Activated T-helper 17 cell treated with anti-CD3 and anti-CD28 coated beads, Interleukin-2, amount 50 U/mL, for 72 hours (primary cell): ENCODE data around the gene TMEM214. TPM values are rescaled to one million over a fixed set of nuclear protein-coding genes. Genes with fewer than 3 reads are reported as not detected.

ENCODE experiments used
- ATAC-seq: fragments of 150-1000 bp; cut with Tn5 transposase; replicated peaks from 2 replicates; pipeline ENCODE4 v1.10.0; 2021; ENCODE audit warnings: mild to moderate bottlenecking, moderate library complexity
- H3K27ac Mint-ChIP-seq: one replicate; pipeline ENCODE4 v1.8.0; 2022; ENCODE audit warnings: mixed read lengths
- H3K27me3 Mint-ChIP-seq: one replicate; pipeline ENCODE4 v1.8.0; 2022; ENCODE audit warnings: mixed read lengths
- H3K36me3 Mint-ChIP-seq: one replicate; pipeline ENCODE4 v1.8.0; 2022; ENCODE audit warnings: low read depth, mild to moderate bottlenecking, mixed read lengths
- H3K4me1 Mint-ChIP-seq: one replicate; pipeline ENCODE4 v1.8.0; 2022; ENCODE audit warnings: mixed read lengths
- H3K4me3 Mint-ChIP-seq: one replicate; pipeline ENCODE4 v1.8.0; 2022; ENCODE audit warnings: mild to moderate bottlenecking, mixed read lengths
- H3K9me3 Mint-ChIP-seq: one replicate; pipeline ENCODE4 v1.8.0; 2022; ENCODE audit warnings: mixed read lengths
- total RNA-seq, 2 donors: library from RNA; stranded (reverse); gene quantifications; one replicate each; pipeline ENCODE4 v1.2.3, GENCODE V29; 2022

TMEM214 gene
- total RNA-seq, 2 donors from 2014 or later: 73.3 to 81.5 TPM

DNA sequence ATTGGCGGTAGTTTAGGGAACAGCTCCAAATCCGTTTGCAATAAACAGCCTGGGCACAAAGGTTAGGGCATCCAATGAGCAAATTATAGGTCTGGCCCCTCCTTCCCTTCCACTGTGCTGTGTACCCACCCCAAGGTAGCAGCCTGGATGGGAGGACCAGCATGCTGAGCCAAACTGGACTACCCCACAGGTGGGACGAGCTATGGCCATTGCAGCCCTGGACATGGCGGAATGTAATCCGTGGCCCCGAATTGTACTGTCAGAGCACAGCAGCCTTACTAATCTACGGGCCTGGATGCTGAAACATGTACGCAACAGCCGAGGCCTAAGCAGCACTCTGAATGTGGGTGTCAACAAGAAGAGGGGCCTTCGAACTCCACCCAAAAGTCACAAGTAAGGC is 25.4 kb downstream of the TMEM214 start:
- no peak for ATAC-seq
- Mint-ChIP-seq H3K4me3 (no peak overlapping the region), H3K27me3 (no peaks in the 10 kb centered on the region), H3K9me3 (no peaks in the 10 kb centered on the region), H3K27ac (no peak overlapping the region), H3K36me3 (peaks cover 68% of the 10 kb centered on the region), H3K4me1 (peaks cover 7% of the 10 kb centered on the region)

DNA sequence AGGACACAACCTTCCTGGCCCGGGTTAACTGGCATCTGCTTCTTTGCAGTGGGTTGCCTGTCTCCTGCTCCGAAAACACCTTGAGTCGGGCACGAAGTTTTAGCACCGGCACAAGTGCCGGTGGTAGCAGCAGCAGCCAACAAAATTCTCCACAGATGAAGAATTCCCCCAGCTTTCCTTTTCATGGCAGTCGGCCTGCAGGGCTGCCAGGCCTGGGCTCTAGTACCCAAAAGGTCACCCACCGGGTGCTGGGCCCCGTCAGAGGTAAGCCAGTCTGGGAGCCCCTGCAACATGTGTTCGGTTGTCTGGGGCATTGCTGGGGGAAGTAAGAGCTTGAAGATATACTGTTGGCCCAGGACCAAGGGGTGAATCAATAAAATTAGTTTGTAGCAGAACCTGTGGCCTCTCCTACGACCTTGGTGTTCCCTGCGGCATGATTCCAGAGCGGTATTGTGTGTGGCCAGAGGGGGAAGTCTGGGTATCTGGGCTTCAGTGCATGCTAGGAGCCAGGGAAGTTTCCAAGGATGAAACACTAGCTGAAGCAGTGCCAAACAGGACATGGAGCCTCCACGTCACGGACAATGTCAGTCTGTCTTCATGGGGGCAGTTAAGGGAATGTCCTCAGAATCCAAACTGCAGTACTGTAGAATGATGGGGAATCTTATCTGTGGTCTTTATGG is 26.5 kb downstream of the TMEM214 start:
- Mint-ChIP-seq H3K9me3 (no peaks in the 10 kb centered on the region), H3K27ac (no peak overlapping the region), H3K36me3 (peaks cover 77% of the 10 kb centered on the region), H3K4me3 (no peak overlapping the region), H3K4me1 (peaks cover 7% of the 10 kb centered on the region), H3K27me3 (no peaks in the 10 kb centered on the region)
- no peak for ATAC-seq

- no peak overlapping the region for H3K4me3 Mint-ChIP-seq
- no peaks in the 10 kb centered on the region for H3K27me3 Mint-ChIP-seq
- ATAC-seq: no peak
- peaks cover 10% of the 10 kb centered on the region for H3K4me1 Mint-ChIP-seq
- no peak overlapping the region for H3K27ac Mint-ChIP-seq
- H3K9me3 Mint-ChIP-seq: no peaks in the 10 kb centered on the region
- peaks cover 80% of the 10 kb centered on the region for H3K36me3 Mint-ChIP-seq
Measured at GRCh38 chr2:27060323-27060722, 27.6 kb downstream of the TMEM214 start.

DNA sequence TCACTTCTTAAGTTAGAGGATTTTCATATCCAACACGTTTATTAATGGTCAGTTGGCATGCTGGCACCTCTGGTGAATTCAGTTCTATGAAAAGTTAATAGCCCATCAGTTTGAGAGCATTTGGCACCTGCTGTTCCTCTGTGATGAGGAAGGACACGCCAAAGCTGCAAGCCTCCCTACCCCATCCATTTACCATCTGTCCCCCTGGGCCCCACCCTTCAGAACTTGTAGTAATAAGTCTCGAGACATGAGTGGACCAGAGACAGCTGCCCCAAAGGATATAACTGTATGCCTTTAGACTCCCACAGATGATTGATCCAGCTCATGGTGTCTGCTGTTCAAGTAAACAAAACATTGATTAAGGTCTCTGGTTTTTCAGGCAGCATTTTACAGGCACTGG is 32.4 kb downstream of the TMEM214 start:
- no peaks in the 10 kb centered on the region for H3K9me3 Mint-ChIP-seq
- H3K27ac Mint-ChIP-seq: peak overlapping the region; percentile 27
- H3K4me3 Mint-ChIP-seq: no peak overlapping the region
- ATAC-seq: no peak
- H3K27me3 Mint-ChIP-seq: no peaks in the 10 kb centered on the region
- peaks cover 97% of the 10 kb centered on the region for H3K36me3 Mint-ChIP-seq
- peaks cover 30% of the 10 kb centered on the region for H3K4me1 Mint-ChIP-seq

- ATAC-seq: no peak
- no peaks in the 10 kb centered on the region for H3K9me3 Mint-ChIP-seq
- no peak overlapping the region for H3K4me3 Mint-ChIP-seq
- peaks cover 33% of the 10 kb centered on the region for H3K4me1 Mint-ChIP-seq
- H3K27me3 Mint-ChIP-seq: no peaks in the 10 kb centered on the region
- no peak overlapping the region for H3K27ac Mint-ChIP-seq
- peaks cover 88% of the 10 kb centered on the region for H3K36me3 Mint-ChIP-seq
Measured at GRCh38 chr2:27067385-27067784, 34.6 kb downstream of the TMEM214 start.

DNA sequence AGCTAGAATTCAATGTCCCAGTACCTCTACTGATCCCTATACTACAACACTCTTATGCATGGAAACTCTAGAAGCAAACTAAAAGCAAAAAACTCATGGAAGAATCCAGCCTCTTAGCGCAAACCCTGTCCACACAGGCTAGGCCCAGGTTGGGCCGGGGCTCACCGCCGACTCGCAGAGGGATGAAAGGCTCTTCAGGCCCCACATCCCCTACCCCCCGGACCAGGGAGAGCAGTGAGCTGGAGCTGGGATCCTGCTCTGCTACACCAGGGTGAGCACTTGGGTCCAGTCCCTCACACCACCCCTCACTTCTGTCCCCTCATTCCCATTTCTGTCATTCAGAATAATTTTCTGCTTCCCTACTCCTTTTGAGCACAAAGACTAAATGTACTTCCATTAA is 36.7 kb downstream of the TMEM214 start:
- Mint-ChIP-seq H3K27ac (peak overlapping the region; percentile 81), H3K9me3 (no peaks in the 10 kb centered on the region), H3K36me3 (peaks cover 69% of the 10 kb centered on the region), H3K4me3 (peak overlapping the region; percentile 97), H3K27me3 (no peaks in the 10 kb centered on the region), H3K4me1 (peaks cover 33% of the 10 kb centered on the region)
- ATAC-seq: no peak

GRCh38 chr2:27069961-27070618 is 37.3 kb downstream of the TMEM214 start:
- peak overlapping the region; percentile 97 for H3K4me3 Mint-ChIP-seq
- no peaks in the 10 kb centered on the region for H3K9me3 Mint-ChIP-seq
- H3K4me1 Mint-ChIP-seq: peaks cover 39% of the 10 kb centered on the region
- peaks cover 62% of the 10 kb centered on the region for H3K36me3 Mint-ChIP-seq
- peak overlapping the region; percentile 96 for H3K27ac Mint-ChIP-seq
- ATAC-seq: no peak
- no peaks in the 10 kb centered on the region for H3K27me3 Mint-ChIP-seq

- H3K4me1 Mint-ChIP-seq: peaks cover 34% of the 10 kb centered on the region
- H3K27ac Mint-ChIP-seq: peak overlapping the region; percentile 96
- no peaks in the 10 kb centered on the region for H3K9me3 Mint-ChIP-seq
- ATAC-seq: no peak
- no peaks in the 10 kb centered on the region for H3K27me3 Mint-ChIP-seq
- H3K4me3 Mint-ChIP-seq: peak overlapping the region; percentile 97
- H3K36me3 Mint-ChIP-seq: peaks cover 56% of the 10 kb centered on the region
Measured at GRCh38 chr2:27070653-27071276, 38.0 kb downstream of the TMEM214 start.

DNA sequence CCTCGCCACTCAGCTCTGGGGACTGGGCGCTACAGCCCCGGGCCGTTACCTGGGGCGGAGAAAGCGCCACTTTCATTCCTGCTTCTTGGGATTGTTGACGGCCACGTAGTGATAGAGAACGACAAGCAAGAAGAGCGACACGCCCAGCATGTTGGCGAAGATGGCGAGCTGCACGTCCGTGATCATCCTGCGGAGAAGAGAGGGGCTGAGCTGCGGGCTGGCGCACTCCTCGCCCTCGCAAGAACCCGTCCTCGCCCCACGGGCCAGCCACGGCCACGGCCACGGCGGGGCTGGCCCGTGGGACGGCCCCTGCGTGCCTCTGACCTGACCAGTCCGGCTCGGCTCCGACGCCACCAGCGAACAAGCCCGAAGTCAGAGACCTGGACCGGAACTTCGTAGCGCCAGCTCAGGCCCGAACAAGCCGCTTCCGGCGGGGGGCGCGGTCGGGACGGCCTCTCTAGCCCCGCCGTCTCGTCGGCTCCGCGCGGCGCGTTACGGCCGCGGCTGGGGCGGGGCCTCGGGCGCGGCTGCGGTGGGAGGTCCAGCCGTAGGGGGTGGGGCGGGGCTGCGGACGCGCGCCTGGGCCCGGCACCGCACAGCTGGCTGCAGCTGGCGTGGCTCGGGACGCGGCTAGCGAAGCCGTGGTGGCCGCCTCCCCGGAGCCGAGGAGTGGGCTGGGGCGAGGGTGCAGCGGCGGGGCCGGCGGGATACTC is 38.7 kb downstream of the TMEM214 start, which contains the start of gene OST4:
OST4 (minus strand) TSS at position 378 of the 713 bp plus-strand sequence.
- H3K27ac Mint-ChIP-seq: peak within 1 kb of the TSS; percentile 96

DNA sequence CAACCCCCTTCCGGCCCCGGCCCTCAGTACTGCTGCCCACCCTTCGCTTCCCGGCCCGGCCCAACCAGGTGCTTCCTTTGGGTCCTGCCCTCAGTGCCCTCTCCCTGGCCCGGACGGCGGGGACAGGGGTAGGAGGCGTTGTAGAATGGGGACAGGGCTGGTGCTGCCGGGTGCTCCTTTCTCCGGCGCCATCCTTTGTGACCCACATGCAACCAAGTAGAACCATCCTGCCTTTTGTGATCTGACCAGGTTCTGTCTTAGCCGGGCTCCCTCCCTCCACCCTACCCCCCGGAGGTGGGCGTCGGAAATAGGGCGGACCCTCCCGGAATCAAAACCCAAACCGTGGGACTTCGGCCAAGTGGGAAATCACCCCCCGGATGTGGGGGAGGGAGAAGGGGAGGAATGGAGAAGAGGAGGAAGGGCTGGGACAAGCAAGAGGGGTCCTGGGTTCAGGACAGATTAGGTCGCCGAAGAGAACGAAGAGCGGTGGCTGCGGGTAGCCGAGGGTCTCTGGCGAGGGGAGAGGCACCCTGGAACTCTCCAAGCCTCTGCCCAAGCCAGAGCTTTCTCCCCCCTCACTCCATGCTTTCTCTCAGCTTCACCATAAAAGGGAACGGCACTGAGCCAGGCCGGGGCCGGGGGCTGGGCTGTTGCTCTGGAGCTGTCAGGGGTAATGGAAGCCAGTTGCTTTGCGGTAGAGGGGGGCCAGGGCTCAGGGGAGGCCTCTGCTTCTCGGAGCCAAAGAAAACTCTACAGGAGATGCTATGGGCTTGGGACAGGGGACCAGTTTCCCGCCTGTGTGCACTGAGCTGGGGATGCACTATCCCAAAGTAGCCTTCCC is 39.4 kb downstream of the TMEM214 start:
- ATAC-seq: peak; percentile 31
- H3K36me3 Mint-ChIP-seq: peaks cover 41% of the 10 kb centered on the region
- H3K27me3 Mint-ChIP-seq: no peaks in the 10 kb centered on the region
- H3K4me1 Mint-ChIP-seq: peaks cover 34% of the 10 kb centered on the region
- peak overlapping the region; percentile 97 for H3K4me3 Mint-ChIP-seq
- H3K9me3 Mint-ChIP-seq: no peaks in the 10 kb centered on the region
- H3K27ac Mint-ChIP-seq: peak overlapping the region; percentile 93

More for the DNA sequence above, 38.7 kb downstream of the TMEM214 start, which contains the start of gene OST4:
- Mint-ChIP-seq H3K36me3 (peaks cover 49% of the 10 kb centered on the region), H3K9me3 (no peaks in the 10 kb centered on the region), H3K4me3 (peak within 1 kb of the TSS; percentile 97), H3K27me3 (no peaks in the 10 kb centered on the region), H3K4me1 (peaks cover 34% of the 10 kb centered on the region)
- peak; percentile 96 for ATAC-seq

GRCh38 chr2:27072920-27073319 is 40.2 kb downstream of the TMEM214 start:
- no peak for ATAC-seq
- Mint-ChIP-seq H3K4me1 (peaks cover 34% of the 10 kb centered on the region), H3K4me3 (peak overlapping the region; percentile 97), H3K9me3 (no peaks in the 10 kb centered on the region), H3K27ac (peak overlapping the region; percentile 93), H3K27me3 (no peaks in the 10 kb centered on the region), H3K36me3 (peaks cover 34% of the 10 kb centered on the region)

DNA sequence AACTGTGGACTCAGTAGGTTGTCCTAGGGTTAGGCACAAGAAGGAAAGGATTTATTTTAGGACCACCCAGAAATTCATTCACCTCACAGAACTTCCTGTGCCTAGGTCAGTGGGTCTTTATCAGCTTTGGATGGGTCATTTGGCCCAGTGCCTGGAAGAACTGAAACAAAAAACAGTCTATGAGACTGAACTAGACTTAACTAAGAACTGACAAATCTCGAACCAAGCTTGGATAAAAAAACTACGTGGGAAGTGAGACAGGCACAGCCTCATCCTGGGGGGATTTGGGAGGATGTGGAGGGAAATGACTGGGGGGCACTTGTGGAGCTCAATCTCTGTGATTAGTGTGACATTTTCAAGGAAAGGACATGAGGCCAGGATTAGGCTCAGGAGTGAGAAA is 41.0 kb downstream of the TMEM214 start:
- peaks cover 26% of the 10 kb centered on the region for H3K36me3 Mint-ChIP-seq
- no peaks in the 10 kb centered on the region for H3K27me3 Mint-ChIP-seq
- no peaks in the 10 kb centered on the region for H3K9me3 Mint-ChIP-seq
- H3K27ac Mint-ChIP-seq: peak overlapping the region; percentile 70
- peak overlapping the region; percentile 97 for H3K4me3 Mint-ChIP-seq
- peaks cover 33% of the 10 kb centered on the region for H3K4me1 Mint-ChIP-seq
- ATAC-seq: no peak

DNA sequence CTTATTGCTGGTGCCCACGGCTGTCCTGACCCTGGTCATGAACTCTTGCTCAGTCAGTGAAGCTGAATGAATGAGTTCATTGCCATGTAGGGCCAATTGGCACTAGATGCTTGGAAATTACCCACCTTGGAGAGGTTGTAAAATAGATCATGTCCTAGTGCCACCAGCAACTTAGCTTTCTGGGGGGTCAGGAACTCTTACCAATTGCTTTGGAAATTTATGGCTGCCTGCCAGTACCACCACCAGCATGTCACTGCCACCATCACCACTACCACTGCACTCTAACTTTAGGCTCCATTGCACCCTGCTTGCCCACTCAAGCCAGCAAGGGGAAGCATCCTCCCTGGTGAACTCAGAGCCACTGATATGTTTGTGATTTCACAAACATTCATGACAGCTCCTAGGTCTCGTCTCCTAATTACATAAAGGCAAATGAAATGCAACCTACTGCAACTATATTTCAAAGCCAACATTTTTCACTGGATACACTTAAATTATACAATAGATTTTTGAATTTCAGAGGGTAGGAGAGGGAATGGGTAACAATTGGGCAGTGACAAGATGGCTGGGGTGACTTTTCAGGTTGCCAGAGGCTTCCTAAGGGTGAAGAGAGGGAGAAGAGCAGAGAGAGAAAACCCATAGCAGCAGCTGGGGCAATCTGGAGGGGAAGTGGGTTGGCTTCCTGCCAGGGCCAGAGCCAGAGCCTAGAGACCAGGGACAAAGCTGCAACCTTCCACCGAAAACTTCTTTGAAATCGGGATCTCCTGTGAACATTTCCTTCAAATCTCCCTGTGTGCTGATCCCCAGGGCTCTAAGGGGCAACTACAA is 42.2 kb downstream of the TMEM214 start:
- Mint-ChIP-seq H3K36me3 (peaks cover 14% of the 10 kb centered on the region), H3K27ac (peak overlapping the region; percentile 20), H3K4me3 (peak overlapping the region; percentile 11), H3K9me3 (no peaks in the 10 kb centered on the region), H3K27me3 (no peaks in the 10 kb centered on the region), H3K4me1 (peaks cover 22% of the 10 kb centered on the region)
- no peak for ATAC-seq
